Measurements from ENCODE around the gene SRBD1. TPM values are rescaled to one million over a fixed set of nuclear protein-coding genes. Genes with fewer than 3 reads are reported as not detected.

Gene SRBD1
- total and polyA plus RNA-seq, 4 donors: 4.0 to 22.2 (median 10.0) TPM

DNA sequence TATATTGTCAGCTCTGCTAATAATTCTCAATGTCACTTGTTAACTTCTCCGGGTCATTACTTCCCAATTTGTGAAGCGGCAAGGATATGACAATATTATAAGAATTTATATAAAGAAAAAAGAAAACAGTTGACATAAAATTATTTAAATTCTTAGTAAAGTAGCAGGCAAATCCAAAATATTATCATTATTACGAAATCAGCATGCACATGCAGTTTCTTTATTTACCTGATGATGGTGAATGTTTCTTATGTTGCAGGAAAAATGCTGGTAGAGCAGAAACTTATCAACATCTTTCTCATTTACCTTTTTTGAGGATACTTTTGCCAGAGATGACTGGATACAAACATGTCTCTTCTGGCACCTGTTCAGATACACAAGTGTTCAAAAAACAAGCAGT lies 38.1 kb downstream of the SRBD1 start:
- Histone ChIP-seq H3K9me3 (ENCODE audit: control insufficient read depth in 4 of 4, low read length in 3 of 4) (no peaks in the 10 kb centered on the region), H3K27me3 (ENCODE audit: control insufficient read depth in 4 of 4, insufficient read depth in 4 of 4, low read length in 3 of 4) (no peaks in the 10 kb centered on the region), H3K36me3 (ENCODE audit: control insufficient read depth in 4 of 4, insufficient read depth in 3 of 4, low read depth in 1 of 4, low read length in 3 of 4) (peaks cover 0 to 15% (median under 1%) of the 10 kb centered on the region in 4 donors), H3K27ac (ENCODE audit: low read depth in 1 of 2, low read length in 2 of 2) (no peak overlapping the region), H3K9ac (ENCODE audit: low read depth in 1 of 2, low read length in 2 of 2) (no peak overlapping the region), H3K4me3 (ENCODE audit: low read depth in 1 of 3, low read length in 3 of 3) (no peak overlapping the region), H3K4me1 (ENCODE audit: control insufficient read depth in 4 of 4, insufficient read depth in 4 of 4, low read length in 3 of 4) (no peaks in the 10 kb centered on the region)
- no peak for TF ChIP-seq JUND (IDR thresholded peaks at IDR 0.05)
- TF ChIP-seq, protein P1, sequence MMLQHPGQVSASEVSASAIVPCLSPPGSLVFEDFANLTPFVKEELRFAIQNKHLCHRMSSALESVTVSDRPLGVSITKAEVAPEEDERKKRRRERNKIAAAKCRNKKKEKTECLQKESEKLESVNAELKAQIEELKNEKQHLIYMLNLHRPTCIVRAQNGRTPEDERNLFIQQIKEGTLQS (IDR thresholded peaks at IDR 0.05): no peak
- TF ChIP-seq, protein P2, sequence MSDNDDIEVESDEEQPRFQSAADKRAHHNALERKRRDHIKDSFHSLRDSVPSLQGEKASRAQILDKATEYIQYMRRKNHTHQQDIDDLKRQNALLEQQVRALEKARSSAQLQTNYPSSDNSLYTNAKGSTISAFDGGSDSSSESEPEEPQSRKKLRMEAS (IDR thresholded peaks at IDR 0.05): no peak
- TF ChIP-seq RXRA (IDR thresholded peaks at IDR 0.05): no peak
- no peak for TF ChIP-seq TAF1 (conservative IDR thresholded peaks at IDR 0.05)
- TF ChIP-seq SP1 (IDR thresholded peaks at IDR 0.05): no peak
- no peak for TF ChIP-seq FOXA1 (IDR thresholded peaks at IDR 0.05)
- TF ChIP-seq YY1 (IDR thresholded peaks at IDR 0.05): no peak
- no peak for TF ChIP-seq GABPA (IDR thresholded peaks at IDR 0.05 in 1 of 2, conservative IDR thresholded peaks at IDR 0.05 in 1 of 2)
- TF ChIP-seq EGR1 (IDR thresholded peaks at IDR 0.05; ENCODE audit: low read depth in 2 of 2): no peak
- no peak for TF ChIP-seq HNF4A (conservative IDR thresholded peaks at IDR 0.05)
- TF ChIP-seq NR2F2 (IDR thresholded peaks at IDR 0.05): no peak
- TF ChIP-seq, protein P3, sequence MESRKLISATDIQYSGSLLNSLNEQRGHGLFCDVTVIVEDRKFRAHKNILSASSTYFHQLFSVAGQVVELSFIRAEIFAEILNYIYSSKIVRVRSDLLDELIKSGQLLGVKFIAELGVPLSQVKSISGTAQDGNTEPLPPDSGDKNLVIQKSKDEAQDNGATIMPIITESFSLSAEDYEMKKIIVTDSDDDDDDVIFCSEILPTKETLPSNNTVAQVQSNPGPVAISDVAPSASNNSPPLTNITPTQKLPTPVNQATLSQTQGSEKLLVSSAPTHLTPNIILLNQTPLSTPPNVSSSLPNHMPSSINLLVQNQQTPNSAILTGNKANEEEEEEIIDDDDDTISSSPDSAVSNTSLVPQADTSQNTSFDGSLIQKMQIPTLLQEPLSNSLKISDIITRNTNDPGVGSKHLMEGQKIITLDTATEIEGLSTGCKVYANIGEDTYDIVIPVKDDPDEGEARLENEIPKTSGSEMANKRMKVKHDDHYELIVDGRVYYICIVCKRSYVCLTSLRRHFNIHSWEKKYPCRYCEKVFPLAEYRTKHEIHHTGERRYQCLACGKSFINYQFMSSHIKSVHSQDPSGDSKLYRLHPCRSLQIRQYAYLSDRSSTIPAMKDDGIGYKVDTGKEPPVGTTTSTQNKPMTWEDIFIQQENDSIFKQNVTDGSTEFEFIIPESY (IDR thresholded peaks at IDR 0.05): no peak
- TF ChIP-seq FOXA2 (IDR thresholded peaks at IDR 0.05): no peak
- TF ChIP-seq, protein P4, sequence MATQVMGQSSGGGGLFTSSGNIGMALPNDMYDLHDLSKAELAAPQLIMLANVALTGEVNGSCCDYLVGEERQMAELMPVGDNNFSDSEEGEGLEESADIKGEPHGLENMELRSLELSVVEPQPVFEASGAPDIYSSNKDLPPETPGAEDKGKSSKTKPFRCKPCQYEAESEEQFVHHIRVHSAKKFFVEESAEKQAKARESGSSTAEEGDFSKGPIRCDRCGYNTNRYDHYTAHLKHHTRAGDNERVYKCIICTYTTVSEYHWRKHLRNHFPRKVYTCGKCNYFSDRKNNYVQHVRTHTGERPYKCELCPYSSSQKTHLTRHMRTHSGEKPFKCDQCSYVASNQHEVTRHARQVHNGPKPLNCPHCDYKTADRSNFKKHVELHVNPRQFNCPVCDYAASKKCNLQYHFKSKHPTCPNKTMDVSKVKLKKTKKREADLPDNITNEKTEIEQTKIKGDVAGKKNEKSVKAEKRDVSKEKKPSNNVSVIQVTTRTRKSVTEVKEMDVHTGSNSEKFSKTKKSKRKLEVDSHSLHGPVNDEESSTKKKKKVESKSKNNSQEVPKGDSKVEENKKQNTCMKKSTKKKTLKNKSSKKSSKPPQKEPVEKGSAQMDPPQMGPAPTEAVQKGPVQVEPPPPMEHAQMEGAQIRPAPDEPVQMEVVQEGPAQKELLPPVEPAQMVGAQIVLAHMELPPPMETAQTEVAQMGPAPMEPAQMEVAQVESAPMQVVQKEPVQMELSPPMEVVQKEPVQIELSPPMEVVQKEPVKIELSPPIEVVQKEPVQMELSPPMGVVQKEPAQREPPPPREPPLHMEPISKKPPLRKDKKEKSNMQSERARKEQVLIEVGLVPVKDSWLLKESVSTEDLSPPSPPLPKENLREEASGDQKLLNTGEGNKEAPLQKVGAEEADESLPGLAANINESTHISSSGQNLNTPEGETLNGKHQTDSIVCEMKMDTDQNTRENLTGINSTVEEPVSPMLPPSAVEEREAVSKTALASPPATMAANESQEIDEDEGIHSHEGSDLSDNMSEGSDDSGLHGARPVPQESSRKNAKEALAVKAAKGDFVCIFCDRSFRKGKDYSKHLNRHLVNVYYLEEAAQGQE (IDR thresholded peaks at IDR 0.05): no peak
- TF ChIP-seq, protein P5, sequence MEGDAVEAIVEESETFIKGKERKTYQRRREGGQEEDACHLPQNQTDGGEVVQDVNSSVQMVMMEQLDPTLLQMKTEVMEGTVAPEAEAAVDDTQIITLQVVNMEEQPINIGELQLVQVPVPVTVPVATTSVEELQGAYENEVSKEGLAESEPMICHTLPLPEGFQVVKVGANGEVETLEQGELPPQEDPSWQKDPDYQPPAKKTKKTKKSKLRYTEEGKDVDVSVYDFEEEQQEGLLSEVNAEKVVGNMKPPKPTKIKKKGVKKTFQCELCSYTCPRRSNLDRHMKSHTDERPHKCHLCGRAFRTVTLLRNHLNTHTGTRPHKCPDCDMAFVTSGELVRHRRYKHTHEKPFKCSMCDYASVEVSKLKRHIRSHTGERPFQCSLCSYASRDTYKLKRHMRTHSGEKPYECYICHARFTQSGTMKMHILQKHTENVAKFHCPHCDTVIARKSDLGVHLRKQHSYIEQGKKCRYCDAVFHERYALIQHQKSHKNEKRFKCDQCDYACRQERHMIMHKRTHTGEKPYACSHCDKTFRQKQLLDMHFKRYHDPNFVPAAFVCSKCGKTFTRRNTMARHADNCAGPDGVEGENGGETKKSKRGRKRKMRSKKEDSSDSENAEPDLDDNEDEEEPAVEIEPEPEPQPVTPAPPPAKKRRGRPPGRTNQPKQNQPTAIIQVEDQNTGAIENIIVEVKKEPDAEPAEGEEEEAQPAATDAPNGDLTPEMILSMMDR (IDR thresholded peaks at IDR 0.05; ENCODE audit: low read depth, low read length, missing input control): no peak
- TF ChIP-seq RAD21 (IDR thresholded peaks at IDR 0.05): no peak
- no peak for TF ChIP-seq HNF4G (IDR thresholded peaks at IDR 0.05)
- DNase-seq (ENCODE audit: low spot score): no peak
- 98% methylated on average over 3 of the region's 3 CpGs for WGBS
